Esophagus squamous epithelium (tissue), 5 donors: ENCODE data around the gene LEKR1. TPM values are rescaled to one million over a fixed set of nuclear protein-coding genes. Genes with fewer than 3 reads are reported as not detected.

Experiments used
- DNase-seq: peaks from one replicate; lab custom pipeline; 2025; lab: John Stamatoyannopoulos, UW
- H3K27ac ChIP-seq, 4 donors: fragments of 200-600 bp; sonication (generic); one replicate each; pipeline ENCODE4 v1.5.1; 2016 to 2019; ENCODE audit warnings: mild to moderate bottlenecking in 1 of 4
- H3K27me3 ChIP-seq, 4 donors: fragments of 200-600 bp; sonication (generic); 1 replicate in 3 of 4; 2 replicates in 1 of 4; pipeline versions ENCODE4 v1.5.1 to v1.6.0; 2017 to 2021; ENCODE audit warnings: antibody characterized with exemption in 1 of 4
- H3K36me3 ChIP-seq, 3 donors: fragments of 200-600 bp; sonication (generic); one replicate each; pipeline ENCODE4 v1.5.1; 2016 to 2019
- H3K4me1 ChIP-seq, 3 donors: fragments of 200-600 bp; sonication (generic); one replicate each; pipeline ENCODE4 v1.5.1; 2017 to 2019
- H3K4me3 ChIP-seq, 4 donors: fragments of 200-600 bp; sonication (generic); 1 replicate in 3 of 4; 2 replicates in 1 of 4; pipeline ENCODE4 v1.5.1; 2016 to 2019; ENCODE audit warnings: mild to moderate bottlenecking in 2 of 4, moderate library complexity in 1 of 4
- H3K9me3 ChIP-seq, 3 donors: fragments of 200-600 bp; sonication (generic); one replicate each; pipeline ENCODE4 v1.5.1; 2016 to 2019
- POLR2A ChIP-seq, 4 donors: fragments of 450-650 bp; IDR thresholded peaks; one replicate each; pipeline ENCODE4 v1.6.1; 2017; ENCODE audit warnings: antibody characterized with exemption in 4 of 4, mild to moderate bottlenecking in 4 of 4, moderate library complexity in 3 of 4
- WGBS, 2 donors: methylation state at CpG; one replicate each; pipeline ENCODE4 v1.1.5; 2018; 5-methylcytosine and 5-hydroxymethylcytosine counted together
- intact Hi-C: fragments of 100-400 bp; cut with DNase I; formaldehyde crosslinking; loops from one replicate; pipeline ENCODE4 v1.15.0; 2022
- total RNA-seq, 4 donors: library from RNA; depleted of rRNA; stranded (reverse); fragments of >200 nt; gene quantifications; one replicate each; pipeline ENCODE4 v1.1.0, GENCODE V29; 2016
- TF ChIP-seq, protein P1 (sequence below), 6 experiments: fragments of 450-650 bp in 4 of 6; fragments of 200-600 bp in 2 of 6; sonication (generic) in 2 of 6; IDR thresholded peaks; one replicate each; pipeline ENCODE4 v1.5.1; 2016 to 2019; ENCODE audit warnings: antibody characterized with exemption in 6 of 6, mild to moderate bottlenecking in 4 of 6, moderate library complexity in 4 of 6
- donor health status: DM: yes; HTN: yes; CAD: no.

Gene LEKR1
- total RNA-seq, 4 donors from 2014 or later, result 0.15 to 1.1 (median 0.57) TPM; not detected in 1

DNA sequence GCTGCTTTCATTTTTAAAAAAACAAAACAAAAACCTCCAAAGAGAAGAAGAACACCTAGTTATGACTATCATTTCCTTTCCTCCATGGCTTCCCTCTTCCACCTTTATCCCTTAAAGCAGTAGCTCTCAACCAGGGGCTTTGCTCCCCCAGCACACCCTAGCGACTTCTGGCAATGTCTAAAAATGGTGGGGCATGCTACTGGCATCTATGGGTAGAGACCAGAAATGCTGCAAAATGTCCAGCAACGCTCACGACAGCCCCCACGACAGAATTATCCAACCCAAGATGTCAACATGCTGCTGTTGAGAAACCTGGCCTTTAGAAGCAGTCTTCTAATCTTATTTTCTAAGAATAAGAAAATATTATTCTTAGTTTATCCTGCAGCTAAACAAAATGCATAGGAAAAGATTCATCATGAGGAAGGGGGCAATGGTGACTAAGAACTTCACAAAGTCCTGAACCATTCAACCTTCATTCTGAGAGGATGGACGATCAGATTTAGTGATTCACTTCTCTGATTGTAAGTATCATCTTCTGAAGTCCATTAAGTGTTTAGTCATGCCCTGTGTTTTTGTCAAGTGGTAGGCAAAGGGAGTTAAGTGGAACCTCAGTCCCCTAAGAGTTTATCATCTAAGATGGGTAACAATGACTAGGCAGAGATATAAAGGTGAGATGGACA lies 252.1 kb downstream of the LEKR1 start:
- Histone ChIP-seq H3K4me3 (no peak overlapping the region), H3K27ac (peak overlapping the region in 2 of 4 donors; percentile 2 to 21), H3K36me3 (no peaks in the 10 kb centered on the region), H3K27me3 (no peaks in the 10 kb centered on the region), H3K9me3 (no peaks in the 10 kb centered on the region), H3K4me1 (peaks cover 7 to 29% (median 14%) of the 10 kb centered on the region in 3 donors)
- intact Hi-C loops, result loop anchor here (10.0 kb wide), 1 partner anchor 543 kb away; no protein-coding TSS in a partner anchor
- DNase-seq, result no peak
- TF ChIP-seq, protein P1, sequence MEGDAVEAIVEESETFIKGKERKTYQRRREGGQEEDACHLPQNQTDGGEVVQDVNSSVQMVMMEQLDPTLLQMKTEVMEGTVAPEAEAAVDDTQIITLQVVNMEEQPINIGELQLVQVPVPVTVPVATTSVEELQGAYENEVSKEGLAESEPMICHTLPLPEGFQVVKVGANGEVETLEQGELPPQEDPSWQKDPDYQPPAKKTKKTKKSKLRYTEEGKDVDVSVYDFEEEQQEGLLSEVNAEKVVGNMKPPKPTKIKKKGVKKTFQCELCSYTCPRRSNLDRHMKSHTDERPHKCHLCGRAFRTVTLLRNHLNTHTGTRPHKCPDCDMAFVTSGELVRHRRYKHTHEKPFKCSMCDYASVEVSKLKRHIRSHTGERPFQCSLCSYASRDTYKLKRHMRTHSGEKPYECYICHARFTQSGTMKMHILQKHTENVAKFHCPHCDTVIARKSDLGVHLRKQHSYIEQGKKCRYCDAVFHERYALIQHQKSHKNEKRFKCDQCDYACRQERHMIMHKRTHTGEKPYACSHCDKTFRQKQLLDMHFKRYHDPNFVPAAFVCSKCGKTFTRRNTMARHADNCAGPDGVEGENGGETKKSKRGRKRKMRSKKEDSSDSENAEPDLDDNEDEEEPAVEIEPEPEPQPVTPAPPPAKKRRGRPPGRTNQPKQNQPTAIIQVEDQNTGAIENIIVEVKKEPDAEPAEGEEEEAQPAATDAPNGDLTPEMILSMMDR (IDR thresholded peaks at IDR 0.05), result no peak
- TF ChIP-seq POLR2A (IDR thresholded peaks at IDR 0.05), result no peak
- WGBS, 2 donors, result 74 to 89% methylated on average over 5 of the region's 5 CpGs

DNA sequence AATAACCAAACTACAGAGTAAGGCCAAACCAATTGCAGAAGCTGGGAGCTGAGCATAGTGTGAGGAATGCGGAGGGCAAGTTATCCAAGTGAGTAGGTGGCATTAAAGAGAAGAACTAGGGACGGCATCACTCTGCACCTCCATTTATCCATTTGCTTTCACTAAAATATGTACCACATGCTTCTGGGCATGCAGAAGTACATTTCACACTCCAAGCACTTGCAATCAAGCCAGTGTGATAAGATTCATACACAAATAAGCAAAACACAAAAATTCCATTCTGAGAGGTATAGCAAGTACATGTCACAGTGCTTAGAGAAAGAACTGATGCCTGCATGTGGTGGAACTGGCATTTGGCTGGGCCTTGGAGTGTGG lies 252.6 kb downstream of the LEKR1 start:
- WGBS, 2 donors, result 89 to 100% methylated on average over 2 of the region's 2 CpGs
- no peak overlapping the region for H3K27ac ChIP-seq
- intact Hi-C loops, result loop anchor here (10.0 kb wide), 1 partner anchor 544 kb away; no protein-coding TSS in a partner anchor
- no peaks in the 10 kb centered on the region for H3K9me3 ChIP-seq
- H3K4me1 ChIP-seq, result peaks cover 7 to 29% (median 14%) of the 10 kb centered on the region in 3 donors
- DNase-seq, result no peak
- H3K4me3 ChIP-seq, result no peak overlapping the region
- H3K27me3 ChIP-seq, result no peaks in the 10 kb centered on the region
- H3K36me3 ChIP-seq, result no peaks in the 10 kb centered on the region
- TF ChIP-seq POLR2A (IDR thresholded peaks at IDR 0.05), result no peak
- TF ChIP-seq, protein P1 (IDR thresholded peaks at IDR 0.05), result no peak

DNA sequence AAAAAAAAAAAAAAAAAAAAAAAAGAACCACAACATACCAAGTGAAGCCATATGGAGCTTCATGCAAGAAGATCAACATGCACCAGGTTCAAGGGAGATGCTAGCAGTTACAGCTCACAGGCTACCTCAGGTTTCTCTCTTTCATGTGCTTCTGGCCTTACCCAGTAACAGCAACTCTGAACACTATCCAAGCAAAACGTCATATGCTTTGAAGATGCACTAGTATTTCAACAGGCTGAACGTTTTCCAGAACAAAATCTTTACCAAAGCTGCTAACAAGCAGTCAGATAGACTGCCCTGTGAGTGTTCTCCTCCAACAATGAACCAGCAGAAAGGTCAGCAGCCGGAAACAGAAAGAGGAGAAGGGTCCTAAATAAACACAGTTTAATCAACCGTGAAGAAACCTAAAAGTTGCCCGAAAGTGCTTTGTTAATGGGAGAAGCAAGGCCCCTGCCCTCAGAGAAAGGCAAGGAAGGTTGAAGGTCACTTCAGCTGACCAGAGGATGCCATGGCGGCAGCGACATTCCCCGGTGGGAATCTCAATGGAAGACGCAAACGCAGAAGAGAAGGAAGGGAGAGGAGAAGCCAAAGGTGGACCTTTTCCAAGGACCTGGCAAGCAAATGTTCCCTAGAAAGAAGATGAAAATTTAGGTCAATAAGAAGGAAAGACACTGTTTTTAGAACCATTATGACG lies 253.7 kb downstream of the LEKR1 start:
- Histone ChIP-seq H3K9me3 (no peaks in the 10 kb centered on the region), H3K27ac (no peak overlapping the region), H3K27me3 (no peaks in the 10 kb centered on the region), H3K36me3 (no peaks in the 10 kb centered on the region), H3K4me1 (peaks cover 7 to 29% (median 14%) of the 10 kb centered on the region in 3 donors), H3K4me3 (no peak overlapping the region)
- intact Hi-C loops, result loop anchor here (5.0 to 10.0 kb wide), 4 partner anchors 57 to 545 kb away; partner anchors contain the start of genes LEKR1 and TIPARP
- WGBS, 2 donors, result 79 to 86% methylated on average over 11 of the region's 11 CpGs
- TF ChIP-seq, protein P1 (IDR thresholded peaks at IDR 0.05), result no peak
- TF ChIP-seq POLR2A (IDR thresholded peaks at IDR 0.05), result no peak
- DNase-seq, result no peak

DNA sequence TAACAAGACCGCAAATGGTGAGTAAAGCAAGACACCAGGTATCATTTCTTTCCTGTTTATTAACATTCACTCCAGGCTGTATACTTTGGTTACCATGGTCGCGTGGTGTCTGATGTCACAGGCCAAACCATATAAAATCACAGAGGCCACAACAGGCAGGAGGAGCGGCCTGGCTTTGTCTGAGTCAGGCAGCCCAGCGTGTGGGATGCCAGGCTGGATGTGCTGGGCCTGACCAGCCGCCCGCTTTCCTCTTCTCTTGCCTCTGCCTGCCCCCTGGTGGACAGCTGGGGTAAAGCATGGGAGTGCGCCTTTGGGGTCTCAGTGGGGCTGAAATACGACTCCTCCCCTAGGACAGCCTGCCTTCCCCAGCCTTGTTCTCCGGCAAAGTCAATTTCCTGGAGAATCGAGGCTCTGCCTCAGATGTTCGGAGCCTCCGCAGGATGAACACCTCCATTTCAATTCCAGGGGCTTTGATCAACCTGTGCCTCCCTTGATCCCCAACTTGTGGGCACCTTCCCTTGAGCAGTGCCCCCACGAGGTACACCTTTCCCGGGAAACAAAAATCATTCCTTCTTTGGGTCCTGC lies 255.6 kb downstream of the LEKR1 start:
- no peak for DNase-seq
- WGBS, 2 donors, result 15 to 23% methylated on average over 7 to 10 of the region's 15 CpGs
- Histone ChIP-seq H3K27me3 (no peaks in the 10 kb centered on the region), H3K9me3 (no peaks in the 10 kb centered on the region), H3K4me1 (peaks cover 7 to 37% (median 18%) of the 10 kb centered on the region in 3 donors), H3K4me3 (peak overlapping the region in 1 of 4 donors; percentile 16), H3K27ac (peak overlapping the region; percentile 34 to 57 (median 44)), H3K36me3 (no peaks in the 10 kb centered on the region)
- TF ChIP-seq, protein P1 (IDR thresholded peaks at IDR 0.05), result peak; percentile 97 to 99 (median 98)
- TF ChIP-seq POLR2A (IDR thresholded peaks at IDR 0.05), result no peak
- intact Hi-C loops, result loop anchor here (5.0 to 10.0 kb wide), 3 partner anchors 56 to 409 kb away; partner anchors contain the start of genes LEKR1 and TIPARP
